Liver (tissue), 9 donors: ENCODE data around the gene PRSS57. TPM values are rescaled to one million over a fixed set of nuclear protein-coding genes. Genes with fewer than 3 reads are reported as not detected.

Experiments
- DNase-seq: peaks from one replicate; pipeline ENCODE4 v3.0.0-alpha.2; 2017; ENCODE audit warnings: low spot score
- H3K27ac ChIP-seq, 2 donors: one replicate each; pipeline ENCODE4 v1.7.0; 2013; ENCODE audit warnings: inconsistent platforms in 2 of 2, low read length in 2 of 2, control low read depth in 1 of 2, low read depth in 1 of 2, mild to moderate bottlenecking in 1 of 2
- H3K27me3 ChIP-seq, 4 donors: one replicate each; pipeline versions ENCODE4 v1.6.1 to v1.7.0; 2013; ENCODE audit warnings: low read length in 3 of 4, inconsistent platforms in 1 of 4, mild to moderate bottlenecking in 1 of 4, moderate library complexity in 1 of 4; ENCODE audit not compliant: control insufficient read depth in 4 of 4, insufficient read depth in 4 of 4
- H3K36me3 ChIP-seq, 4 donors: one replicate each; pipeline versions ENCODE4 v1.6.1 to v1.7.0; 2013; ENCODE audit warnings: low read length in 3 of 4, mild to moderate bottlenecking in 3 of 4, low read depth in 1 of 4, moderate library complexity in 1 of 4; ENCODE audit not compliant: control insufficient read depth in 4 of 4, insufficient read depth in 3 of 4
- H3K4me1 ChIP-seq, 4 donors: one replicate each; pipeline versions ENCODE4 v1.6.1 to v1.7.0; 2013; ENCODE audit warnings: low read length in 3 of 4, mild to moderate bottlenecking in 3 of 4, moderate library complexity in 1 of 4; ENCODE audit not compliant: control insufficient read depth in 4 of 4, insufficient read depth in 4 of 4
- H3K4me3 ChIP-seq, 3 donors: one replicate each; pipeline versions ENCODE4 v1.6.1 to v1.7.0; 2013; ENCODE audit warnings: low read length in 3 of 3, control low read depth in 1 of 3, low read depth in 1 of 3, mild to moderate bottlenecking in 1 of 3
- H3K9ac ChIP-seq, 2 donors: one replicate each; pipeline ENCODE4 v1.7.0; 2013; ENCODE audit warnings: low read length in 2 of 2, mild to moderate bottlenecking in 2 of 2, moderate library complexity in 2 of 2, control low read depth in 1 of 2, low read depth in 1 of 2
- H3K9me3 ChIP-seq, 4 donors: one replicate each; pipeline versions ENCODE4 v1.6.1 to v1.7.0; 2013; ENCODE audit warnings: low read length in 3 of 4; ENCODE audit not compliant: control insufficient read depth in 4 of 4
- FOXA2 ChIP-seq: IDR thresholded peaks from 2 replicates; pipeline ENCODE4 v1.6.1; 2016; ENCODE audit warnings: antibody characterized with exemption
- GABPA ChIP-seq, 2 donors: IDR thresholded peaks in 1 of 2; conservative IDR thresholded peaks in 1 of 2; 2 replicates each; pipeline ENCODE4 v1.6.1; 2016; ENCODE audit warnings: antibody characterized with exemption in 2 of 2, mild to moderate bottlenecking in 1 of 2, moderate library complexity in 1 of 2
- HNF4A ChIP-seq, 2 donors: conservative IDR thresholded peaks; 2 replicates each; pipeline ENCODE4 v1.6.1; 2016; ENCODE audit warnings: antibody characterized with exemption in 2 of 2, mild to moderate bottlenecking in 2 of 2
- HNF4G ChIP-seq: IDR thresholded peaks from 2 replicates; pipeline ENCODE4 v1.6.1; 2016; ENCODE audit warnings: antibody characterized with exemption
- JUND ChIP-seq, 2 donors: IDR thresholded peaks; 2 replicates each; pipeline ENCODE4 v1.6.1; 2016; ENCODE audit warnings: antibody characterized with exemption in 2 of 2
- NR2F2 ChIP-seq: IDR thresholded peaks from 2 replicates; pipeline ENCODE4 v1.6.1; 2016; ENCODE audit warnings: antibody characterized with exemption
- RAD21 ChIP-seq, 2 donors: IDR thresholded peaks; 2 replicates each; pipeline ENCODE4 v1.6.1; 2016; ENCODE audit warnings: antibody characterized with exemption in 2 of 2, mild to moderate bottlenecking in 2 of 2
- RXRA ChIP-seq, 2 donors: IDR thresholded peaks; 2 replicates each; pipeline ENCODE4 v1.6.1; 2017 to 2018; ENCODE audit warnings: antibody characterized with exemption in 2 of 2, mild to moderate bottlenecking in 1 of 2
- SP1 ChIP-seq: IDR thresholded peaks from 2 replicates; pipeline ENCODE4 v1.6.1; 2018; ENCODE audit warnings: antibody characterized with exemption, mild to moderate bottlenecking
- TAF1 ChIP-seq: conservative IDR thresholded peaks from 2 replicates; pipeline ENCODE4 v1.6.1; 2016; ENCODE audit warnings: antibody characterized with exemption, mild to moderate bottlenecking
- YY1 ChIP-seq: IDR thresholded peaks from 2 replicates; pipeline ENCODE4 v1.6.1; 2016; ENCODE audit warnings: antibody characterized with exemption, mild to moderate bottlenecking
- ZBTB33 ChIP-seq: IDR thresholded peaks from 2 replicates; pipeline ENCODE4 v1.6.1; 2016; ENCODE audit warnings: antibody characterized with exemption
- WGBS: extraction: QIAGEN DNeasy Blood & Tissue Kit; methylation state at CpG from one replicate; pipeline ENCODE4 v1.1.7; 2013; 5-methylcytosine and 5-hydroxymethylcytosine counted together
- polyA plus RNA-seq, 2 donors: library from polyadenylated mRNA; stranded (reverse) in 1 of 2; unstranded in 1 of 2; fragments of 200-250 nt in 1 of 2; fragments of >200 nt in 1 of 2; fragmentation: Nextera tagmentation in 1 of 2; extraction: Ambion mirVana in 1 of 2; gene quantifications; one replicate each; pipeline versions ENCODE4 v1.2.1 to v1.2.3, GENCODE V29; 2013 to 2015
- total RNA-seq, 2 donors: library from RNA; depleted of rRNA; stranded (reverse); fragments of >200 nt; gene quantifications; one replicate each; pipeline ENCODE4 v1.2.3, GENCODE V29; 2014
- TF ChIP-seq, protein P1 (sequence below): IDR thresholded peaks from 2 replicates; pipeline ENCODE4 v1.6.1; 2016; ENCODE audit warnings: antibody characterized with exemption
- TF ChIP-seq, protein P2 (sequence below): IDR thresholded peaks from 2 replicates; pipeline ENCODE4 v1.6.1; 2016; ENCODE audit warnings: antibody characterized with exemption, mild to moderate bottlenecking
- donor health status: healthy.
- donor health status: healthy.
- donor health status: healthy.
- donor health status: healthy.
- donor health status: healthy.

The PRSS57 gene
- total and polyA plus RNA-seq, 4 donors: 0.10 to 12.1 TPM; not detected in 2

- peak overlapping the region; percentile 5 to 51 for H3K27ac ChIP-seq
- peaks cover 2 to 28% (median 10%) of the 10 kb centered on the region in 4 donors for H3K4me1 ChIP-seq
- no peaks in the 10 kb centered on the region for H3K36me3 ChIP-seq
- no peak for DNase-seq
- H3K9me3 ChIP-seq: no peaks in the 10 kb centered on the region
- WGBS: 11% methylated on average over 31 of the region's 31 CpGs
- H3K9ac ChIP-seq: no peak overlapping the region
- TF ChIP-seq, protein P1, sequence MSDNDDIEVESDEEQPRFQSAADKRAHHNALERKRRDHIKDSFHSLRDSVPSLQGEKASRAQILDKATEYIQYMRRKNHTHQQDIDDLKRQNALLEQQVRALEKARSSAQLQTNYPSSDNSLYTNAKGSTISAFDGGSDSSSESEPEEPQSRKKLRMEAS: no peak
- no peak for TF ChIP-seq YY1
- no peak for TF ChIP-seq HNF4A (conservative IDR thresholded peaks at IDR 0.05)
- no peak for TF ChIP-seq SP1
- TF ChIP-seq ZBTB33: no peak
- TF ChIP-seq RAD21 (IDR thresholded peaks at IDR 0.05): no peak
- TF ChIP-seq GABPA (IDR thresholded peaks at IDR 0.05 in 1 of 2, conservative IDR thresholded peaks at IDR 0.05 in 1 of 2): no peak
- TF ChIP-seq RXRA (IDR thresholded peaks at IDR 0.05): no peak
- peaks cover 0 to 2% (median 0%) of the 10 kb centered on the region in 4 donors for H3K27me3 ChIP-seq
- peak overlapping the region in 1 of 3 donors; percentile 45 for H3K4me3 ChIP-seq
These were observed 19.3 kb downstream of the PRSS57 start for GRCh38 chr19:676007-676338.

GRCh38 chr19:674282-675151, 20.7 kb downstream of the PRSS57 start:
- H3K4me3 ChIP-seq: no peak overlapping the region
- peaks cover 2 to 25% (median 7%) of the 10 kb centered on the region in 4 donors for H3K4me1 ChIP-seq
- H3K9ac ChIP-seq: peak overlapping the region in 1 of 2 donors; percentile 27
- no peaks in the 10 kb centered on the region for H3K9me3 ChIP-seq
- peaks cover 0 to 2% (median 0%) of the 10 kb centered on the region in 4 donors for H3K27me3 ChIP-seq
- no peak for DNase-seq
- TF ChIP-seq HNF4G (no peak), NR2F2 (peak; percentile 95), JUND (IDR thresholded peaks at IDR 0.05) (no peak), ZBTB33 (no peak), FOXA2 (no peak), GABPA (IDR thresholded peaks at IDR 0.05 in 1 of 2, conservative IDR thresholded peaks at IDR 0.05 in 1 of 2) (no peak), TAF1 (no peak), SP1 (peak; percentile 12), RXRA (IDR thresholded peaks at IDR 0.05) (peak; percentile 27 to 59)
- TF ChIP-seq, protein P1: no peak
- TF ChIP-seq, protein P2, sequence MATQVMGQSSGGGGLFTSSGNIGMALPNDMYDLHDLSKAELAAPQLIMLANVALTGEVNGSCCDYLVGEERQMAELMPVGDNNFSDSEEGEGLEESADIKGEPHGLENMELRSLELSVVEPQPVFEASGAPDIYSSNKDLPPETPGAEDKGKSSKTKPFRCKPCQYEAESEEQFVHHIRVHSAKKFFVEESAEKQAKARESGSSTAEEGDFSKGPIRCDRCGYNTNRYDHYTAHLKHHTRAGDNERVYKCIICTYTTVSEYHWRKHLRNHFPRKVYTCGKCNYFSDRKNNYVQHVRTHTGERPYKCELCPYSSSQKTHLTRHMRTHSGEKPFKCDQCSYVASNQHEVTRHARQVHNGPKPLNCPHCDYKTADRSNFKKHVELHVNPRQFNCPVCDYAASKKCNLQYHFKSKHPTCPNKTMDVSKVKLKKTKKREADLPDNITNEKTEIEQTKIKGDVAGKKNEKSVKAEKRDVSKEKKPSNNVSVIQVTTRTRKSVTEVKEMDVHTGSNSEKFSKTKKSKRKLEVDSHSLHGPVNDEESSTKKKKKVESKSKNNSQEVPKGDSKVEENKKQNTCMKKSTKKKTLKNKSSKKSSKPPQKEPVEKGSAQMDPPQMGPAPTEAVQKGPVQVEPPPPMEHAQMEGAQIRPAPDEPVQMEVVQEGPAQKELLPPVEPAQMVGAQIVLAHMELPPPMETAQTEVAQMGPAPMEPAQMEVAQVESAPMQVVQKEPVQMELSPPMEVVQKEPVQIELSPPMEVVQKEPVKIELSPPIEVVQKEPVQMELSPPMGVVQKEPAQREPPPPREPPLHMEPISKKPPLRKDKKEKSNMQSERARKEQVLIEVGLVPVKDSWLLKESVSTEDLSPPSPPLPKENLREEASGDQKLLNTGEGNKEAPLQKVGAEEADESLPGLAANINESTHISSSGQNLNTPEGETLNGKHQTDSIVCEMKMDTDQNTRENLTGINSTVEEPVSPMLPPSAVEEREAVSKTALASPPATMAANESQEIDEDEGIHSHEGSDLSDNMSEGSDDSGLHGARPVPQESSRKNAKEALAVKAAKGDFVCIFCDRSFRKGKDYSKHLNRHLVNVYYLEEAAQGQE: no peak
- H3K36me3 ChIP-seq: no peaks in the 10 kb centered on the region
- whole genome bisulfite sequencing: 26% methylated on average over 38 of the region's 38 CpGs
- H3K27ac ChIP-seq: peak overlapping the region; percentile 5 to 51
